Measurements from ENCODE around the gene MED29. TPM values are rescaled to one million over a fixed set of nuclear protein-coding genes. Genes with fewer than 3 reads are reported as not detected.

The MED29 gene
- total RNA-seq, 4 donors from 2014 or later: 32.9 to 52.5 (median 37.6) TPM

DNA sequence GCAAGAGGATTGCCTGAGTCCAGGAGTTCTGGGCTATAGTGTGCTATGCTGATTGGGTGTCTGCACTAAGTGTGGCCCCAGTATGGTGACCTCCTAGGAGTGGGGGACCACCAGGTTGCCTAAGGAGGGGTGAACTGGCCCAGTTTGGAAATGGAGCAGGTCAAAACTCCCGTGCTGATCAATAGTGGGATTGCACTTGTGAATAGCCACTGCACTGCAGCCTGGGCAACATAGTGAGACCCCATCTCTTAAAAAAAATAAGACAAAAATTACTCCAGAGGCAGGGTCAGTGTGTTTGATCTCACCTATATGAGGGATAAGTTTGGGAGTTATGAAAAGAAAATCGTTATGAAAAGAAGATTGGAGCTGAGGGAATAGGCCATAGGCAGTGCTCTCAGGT is 22.0 kb upstream of the MED29 start:
- WGBS, 2 donors: 82 to 86% methylated on average over 2 of the region's 2 CpGs
- H3K9me3 ChIP-seq: no peaks in the 10 kb centered on the region
- H3K27me3 ChIP-seq: no peaks in the 10 kb centered on the region
- H3K4me1 ChIP-seq: peaks cover 5 to 81% (median 43%) of the 10 kb centered on the region in 4 donors
- H3K36me3 ChIP-seq: peaks cover 5 to 49% (median 11%) of the 10 kb centered on the region in 3 donors
- TF ChIP-seq POLR2A (IDR thresholded peaks at IDR 0.05): no peak
- TF ChIP-seq EP300 (IDR thresholded peaks at IDR 0.05): no peak
- TF ChIP-seq, protein P1, sequence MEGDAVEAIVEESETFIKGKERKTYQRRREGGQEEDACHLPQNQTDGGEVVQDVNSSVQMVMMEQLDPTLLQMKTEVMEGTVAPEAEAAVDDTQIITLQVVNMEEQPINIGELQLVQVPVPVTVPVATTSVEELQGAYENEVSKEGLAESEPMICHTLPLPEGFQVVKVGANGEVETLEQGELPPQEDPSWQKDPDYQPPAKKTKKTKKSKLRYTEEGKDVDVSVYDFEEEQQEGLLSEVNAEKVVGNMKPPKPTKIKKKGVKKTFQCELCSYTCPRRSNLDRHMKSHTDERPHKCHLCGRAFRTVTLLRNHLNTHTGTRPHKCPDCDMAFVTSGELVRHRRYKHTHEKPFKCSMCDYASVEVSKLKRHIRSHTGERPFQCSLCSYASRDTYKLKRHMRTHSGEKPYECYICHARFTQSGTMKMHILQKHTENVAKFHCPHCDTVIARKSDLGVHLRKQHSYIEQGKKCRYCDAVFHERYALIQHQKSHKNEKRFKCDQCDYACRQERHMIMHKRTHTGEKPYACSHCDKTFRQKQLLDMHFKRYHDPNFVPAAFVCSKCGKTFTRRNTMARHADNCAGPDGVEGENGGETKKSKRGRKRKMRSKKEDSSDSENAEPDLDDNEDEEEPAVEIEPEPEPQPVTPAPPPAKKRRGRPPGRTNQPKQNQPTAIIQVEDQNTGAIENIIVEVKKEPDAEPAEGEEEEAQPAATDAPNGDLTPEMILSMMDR (IDR thresholded peaks at IDR 0.05): no peak
- no peak overlapping the region for H3K4me3 ChIP-seq
- DNase-seq (ENCODE audit: low spot score in 2 of 2): no peak
- peak overlapping the region in 2 of 4 donors; percentile 93 to 99 for H3K27ac ChIP-seq

DNA sequence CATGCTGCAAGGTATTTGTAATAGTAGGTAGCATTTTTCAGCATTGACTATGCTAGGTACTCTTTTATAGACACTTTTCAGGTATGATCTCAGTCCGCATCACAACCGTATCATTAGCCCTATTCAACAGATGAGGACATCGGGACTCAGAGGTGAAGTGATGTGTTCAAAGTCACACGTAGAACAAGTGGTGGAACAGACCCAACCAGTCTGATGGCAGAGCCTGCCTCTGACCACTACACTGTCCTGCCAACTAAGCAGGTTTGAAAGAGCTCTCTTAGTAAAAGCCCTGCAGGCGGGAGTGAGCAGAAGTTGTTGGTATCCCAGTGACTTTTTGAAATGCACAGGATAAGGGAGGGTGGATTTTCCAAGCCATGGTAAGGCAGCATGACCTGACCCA is 20.4 kb upstream of the MED29 start:
- no peak for DNase-seq (ENCODE audit: low spot score in 2 of 2)
- WGBS, 2 donors: 90 to 93% methylated on average over 5 of the region's 5 CpGs
- Histone ChIP-seq H3K4me1 (peaks cover 5 to 73% (median 34%) of the 10 kb centered on the region in 4 donors), H3K27ac (peak overlapping the region in 3 of 4 donors; percentile 34 to 97 (median 93)), H3K9me3 (no peaks in the 10 kb centered on the region), H3K4me3 (no peak overlapping the region), H3K27me3 (no peaks in the 10 kb centered on the region), H3K36me3 (peaks cover 5 to 55% (median 11%) of the 10 kb centered on the region in 3 donors)
- no peak for TF ChIP-seq POLR2A (IDR thresholded peaks at IDR 0.05)

DNA sequence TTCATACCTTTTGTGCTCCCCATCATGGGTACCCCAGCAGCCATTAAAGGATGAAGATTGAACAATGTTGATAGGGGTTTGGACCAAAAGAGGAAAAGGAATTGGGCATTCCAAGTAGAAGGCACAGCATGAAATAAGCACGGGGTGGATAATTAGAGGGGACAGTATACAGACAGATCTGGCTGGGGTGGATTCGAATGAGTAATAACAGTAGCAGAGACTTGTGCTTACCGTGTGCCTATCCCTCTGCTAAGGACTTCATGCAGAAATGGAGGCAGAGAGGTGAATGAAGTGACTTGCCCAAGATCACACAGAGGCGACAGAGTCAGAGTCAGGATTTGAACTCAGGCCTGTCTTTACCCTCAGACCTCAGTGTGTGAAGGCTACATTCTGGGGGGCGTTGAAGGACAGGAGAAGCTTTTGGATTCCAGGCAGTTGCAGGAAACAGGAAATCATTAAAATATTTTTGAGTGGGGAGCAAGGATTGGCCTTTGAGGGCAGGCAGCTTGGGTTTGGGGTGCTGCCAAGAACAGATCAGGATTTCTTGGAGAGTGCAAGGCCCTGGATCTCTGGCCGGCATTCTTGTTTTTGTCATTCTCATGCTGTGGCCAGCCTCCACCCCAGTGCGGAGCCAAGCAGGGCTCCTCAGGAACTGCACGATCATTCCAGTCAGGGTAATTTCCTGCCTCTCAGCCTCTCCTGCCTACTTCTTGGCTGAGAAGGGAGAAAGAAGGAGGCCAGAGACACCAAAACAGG is 19.0 kb upstream of the MED29 start:
- TF ChIP-seq POLR2A (IDR thresholded peaks at IDR 0.05): no peak
- TF ChIP-seq EP300 (IDR thresholded peaks at IDR 0.05): peak in 1 of 2 donors; percentile 88
- H3K4me3 ChIP-seq: peak overlapping the region in 1 of 4 donors; percentile 6
- WGBS, 2 donors: 19 to 30% methylated on average over 8 of the region's 8 CpGs
- H3K36me3 ChIP-seq: peaks cover 5 to 61% (median 20%) of the 10 kb centered on the region in 3 donors
- no peaks in the 10 kb centered on the region for H3K9me3 ChIP-seq
- no peaks in the 10 kb centered on the region for H3K27me3 ChIP-seq
- DNase-seq (ENCODE audit: low spot score in 2 of 2): peak; percentile 72 to 87
- peaks cover 5 to 58% (median 30%) of the 10 kb centered on the region in 4 donors for H3K4me1 ChIP-seq
- peak overlapping the region; percentile 86 to 97 (median 92) for H3K27ac ChIP-seq

DNA sequence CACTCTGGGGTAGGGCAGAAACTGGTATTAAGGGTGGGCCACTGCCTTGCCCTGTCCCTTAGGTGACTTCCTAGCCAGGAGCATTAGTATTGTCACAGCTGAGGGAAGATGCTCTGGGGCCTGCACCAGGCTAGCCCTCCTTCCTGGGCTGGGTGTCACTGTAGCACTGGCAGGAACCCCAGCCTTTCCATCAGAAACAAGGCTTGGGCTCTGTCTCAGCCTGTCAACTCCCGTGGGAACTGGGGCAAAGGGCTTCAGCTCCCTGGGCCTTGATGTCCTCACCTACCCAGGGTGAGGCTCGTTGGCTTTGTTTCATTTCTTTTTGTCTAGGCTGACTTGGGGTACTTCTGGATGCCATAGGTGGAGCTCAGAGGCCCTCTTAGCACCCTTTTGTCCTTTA is 18.2 kb upstream of the MED29 start:
- TF ChIP-seq EP300 (IDR thresholded peaks at IDR 0.05): no peak
- TF ChIP-seq, protein P1 (IDR thresholded peaks at IDR 0.05): no peak
- TF ChIP-seq POLR2A (IDR thresholded peaks at IDR 0.05): no peak
- DNase-seq (ENCODE audit: low spot score in 2 of 2): no peak

DNA sequence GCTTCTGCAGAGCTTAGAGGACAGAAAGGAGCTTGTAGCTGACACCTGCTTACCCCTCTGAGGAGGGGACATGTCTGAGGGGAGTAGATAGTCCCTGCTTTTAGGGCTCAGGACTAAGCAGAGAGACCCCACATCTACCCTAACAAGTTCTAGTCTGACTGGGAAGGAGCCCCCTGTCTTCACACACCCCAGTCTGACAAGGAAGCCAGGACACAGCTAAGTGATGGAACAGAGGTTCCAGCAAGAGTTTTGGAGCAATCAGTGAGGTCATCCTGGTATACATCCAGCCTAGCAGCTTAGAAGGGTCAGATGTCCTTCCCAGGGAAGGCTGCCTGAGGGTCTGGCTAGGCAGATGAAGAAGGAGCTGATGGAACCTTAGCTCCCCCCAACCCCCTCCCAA is 15.2 kb upstream of the MED29 start:
- TF ChIP-seq, protein P1 (IDR thresholded peaks at IDR 0.05): no peak
- TF ChIP-seq POLR2A (IDR thresholded peaks at IDR 0.05) (no peak), EP300 (IDR thresholded peaks at IDR 0.05) (no peak)
- peak overlapping the region in 3 of 4 donors; percentile 31 to 97 (median 93) for H3K27ac ChIP-seq
- H3K9me3 ChIP-seq: no peaks in the 10 kb centered on the region

More for the DNA sequence above, 18.2 kb upstream of the MED29 start:
- Histone ChIP-seq H3K4me3 (peak overlapping the region in 1 of 4 donors; percentile 6), H3K36me3 (peaks cover 5 to 61% (median 27%) of the 10 kb centered on the region in 3 donors), H3K27me3 (no peaks in the 10 kb centered on the region), H3K27ac (peak overlapping the region; percentile 86 to 97 (median 92)), H3K4me1 (peaks cover 5 to 52% (median 27%) of the 10 kb centered on the region in 4 donors), H3K9me3 (no peaks in the 10 kb centered on the region)
- WGBS, 2 donors: 21 to 56% methylated on average over 2 of the region's 2 CpGs

More for the DNA sequence above, 15.2 kb upstream of the MED29 start:
- no peak for DNase-seq (ENCODE audit: low spot score in 2 of 2)
- peaks cover 7 to 63% (median 31%) of the 10 kb centered on the region in 3 donors for H3K36me3 ChIP-seq
- no peaks in the 10 kb centered on the region for H3K27me3 ChIP-seq
- H3K4me1 ChIP-seq: peaks cover 5 to 44% (median 27%) of the 10 kb centered on the region in 4 donors
- no peak overlapping the region for H3K4me3 ChIP-seq

All from tibial nerve (tissue), 4 donors.